ENCODE measurements around the gene FREY1.
"Not testable (repeated sequence)": the region's sequence is repeated elsewhere in the genome, so short reads cannot be mapped to it uniquely, and the experiment has no call there.

Gene FREY1

GRCh38 chr11:45913514-45913913, 6.4 kb upstream of the FREY1 start:
- DNase-seq = no peak

GRCh38 chr11:45910623-45911022, 3.6 kb upstream of the FREY1 start:
- no peak for DNase-seq

- no peak for DNase-seq
Measured at GRCh38 chr11:45909594-45910475, 2.8 kb upstream of the FREY1 start.

- DNase-seq = no peak
Measured at GRCh38 chr11:45907911-45908370, 870 bp upstream of the FREY1 start.

- no peak for DNase-seq
Measured at GRCh38 chr11:45906096-45906682, 882 bp downstream of the FREY1 start.

- not testable (repeated sequence) for DNase-seq
Measured at GRCh38 chr11:45905576-45905975, 1.5 kb downstream of the FREY1 start.

GRCh38 chr11:45905095-45905494, 2.0 kb downstream of the FREY1 start:
- DNase-seq = no peak

GRCh38 chr11:45904309-45904915, 2.7 kb downstream of the FREY1 start:
- DNase-seq = no peak

GRCh38 chr11:45902452-45903380, 4.4 kb downstream of the FREY1 start:
- DNase-seq = no peak

GRCh38 chr11:45901626-45902025, 5.4 kb downstream of the FREY1 start:
- no peak for DNase-seq

GRCh38 chr11:45900916-45901617, 6.0 kb downstream of the FREY1 start:
- no peak for DNase-seq

GRCh38 chr11:45900175-45900800, 6.8 kb downstream of the FREY1 start:
- DNase-seq = not testable (repeated sequence)

- peak; percentile 57 for DNase-seq
Measured at GRCh38 chr11:45899448-45900174, 7.5 kb downstream of the FREY1 start.

- DNase-seq = no peak
Measured at GRCh38 chr11:45899086-45899447, 8.0 kb downstream of the FREY1 start.

GRCh38 chr11:45897556-45897955, 9.5 kb downstream of the FREY1 start:
- no peak for DNase-seq

- no peak for DNase-seq
Measured at GRCh38 chr11:45896422-45896984, 10.6 kb downstream of the FREY1 start.

- no peak for DNase-seq
Measured at GRCh38 chr11:45895553-45896259, 11.4 kb downstream of the FREY1 start.

- no peak for DNase-seq
Measured at GRCh38 chr11:45894555-45895247, 12.4 kb downstream of the FREY1 start.

- no peak for DNase-seq
Measured at GRCh38 chr11:45892856-45893255, 14.2 kb downstream of the FREY1 start.

Data from RPMI8226 (cell line).